ENCODE results near the gene MACROD1. TPM values are rescaled to one million over a fixed set of nuclear protein-coding genes. Genes with fewer than 3 reads are reported as not detected.
A peak's percentile ranks its signal among the peaks of the same experiment; 100 is the strongest.

Gene MACROD1
- total RNA-seq, 1 donor from 2014 or later = 12.3 TPM

GRCh38 chr11:64122411-64123410 is 43.2 kb downstream of the MACROD1 start:
- DNase-seq (ENCODE audit: low read depth) = no peak
- TF ChIP-seq CTCF (IDR thresholded peaks at IDR 0.05; ENCODE audit: insufficient read depth, low read length, poor library complexity, severe bottlenecking) = no peak
- peaks cover 35% of the 10 kb centered on the region for H3K27me3 ChIP-seq (ENCODE audit: control insufficient read depth, insufficient read depth, low read length)
- H3K4me3 ChIP-seq (ENCODE audit: low read depth, low read length) = no peak overlapping the region
- H3K36me3 ChIP-seq (ENCODE audit: control insufficient read depth, insufficient read depth, low read length) = no peaks in the 10 kb centered on the region

GRCh38 chr11:64121663-64122410 is 44.1 kb downstream of the MACROD1 start:
- no peak for TF ChIP-seq CTCF (IDR thresholded peaks at IDR 0.05; ENCODE audit: insufficient read depth, low read length, poor library complexity, severe bottlenecking)
- Histone ChIP-seq H3K4me3 (ENCODE audit: low read depth, low read length) (no peak overlapping the region), H3K36me3 (ENCODE audit: control insufficient read depth, insufficient read depth, low read length) (no peaks in the 10 kb centered on the region), H3K27me3 (ENCODE audit: control insufficient read depth, insufficient read depth, low read length) (peaks cover 40% of the 10 kb centered on the region)
- DNase-seq (ENCODE audit: low read depth) = peak; percentile 43

- no peak overlapping the region for H3K4me3 ChIP-seq (ENCODE audit: low read depth, low read length)
- no peaks in the 10 kb centered on the region for H3K36me3 ChIP-seq (ENCODE audit: control insufficient read depth, insufficient read depth, low read length)
These were observed 44.9 kb downstream of the MACROD1 start for GRCh38 chr11:64120951-64121569.

GRCh38 chr11:64119700-64120099 is 46.2 kb downstream of the MACROD1 start:
- H3K4me3 ChIP-seq (ENCODE audit: low read depth, low read length) = no peak overlapping the region
- H3K36me3 ChIP-seq (ENCODE audit: control insufficient read depth, insufficient read depth, low read length) = no peaks in the 10 kb centered on the region
- H3K27me3 ChIP-seq (ENCODE audit: control insufficient read depth, insufficient read depth, low read length) = peaks cover 33% of the 10 kb centered on the region
- no peak for DNase-seq (ENCODE audit: low read depth)
- TF ChIP-seq CTCF (IDR thresholded peaks at IDR 0.05; ENCODE audit: insufficient read depth, low read length, poor library complexity, severe bottlenecking) = no peak

More at GRCh38 chr11:64120951-64121569, 44.9 kb downstream of the MACROD1 start:
- DNase-seq (ENCODE audit: low read depth) = no peak
- peaks cover 35% of the 10 kb centered on the region for H3K27me3 ChIP-seq (ENCODE audit: control insufficient read depth, insufficient read depth, low read length)
- TF ChIP-seq CTCF (IDR thresholded peaks at IDR 0.05; ENCODE audit: insufficient read depth, low read length, poor library complexity, severe bottlenecking) = no peak

GRCh38 chr11:64118876-64119665 is 46.8 kb downstream of the MACROD1 start:
- TF ChIP-seq CTCF (IDR thresholded peaks at IDR 0.05; ENCODE audit: insufficient read depth, low read length, poor library complexity, severe bottlenecking) = no peak

More at GRCh38 chr11:64118876-64119665, 46.8 kb downstream of the MACROD1 start:
- no peak for DNase-seq (ENCODE audit: low read depth)
- H3K36me3 ChIP-seq (ENCODE audit: control insufficient read depth, insufficient read depth, low read length) = no peaks in the 10 kb centered on the region
- H3K4me3 ChIP-seq (ENCODE audit: low read depth, low read length) = no peak overlapping the region
- peaks cover 32% of the 10 kb centered on the region for H3K27me3 ChIP-seq (ENCODE audit: control insufficient read depth, insufficient read depth, low read length)

All from kidney epithelial cell (primary cell).